HG02588 (cell line): ENCODE results near the gene CFAP119.

Experiments used
- ATAC-seq: cut with Tn5 transposase; IDR thresholded peaks from one replicate; pipeline ENCODE4 v1.9.1; 2021; ENCODE audit warnings: mild to moderate bottlenecking, moderate library complexity; ENCODE audit not compliant: unreplicated experiment

CFAP119 gene

DNA sequence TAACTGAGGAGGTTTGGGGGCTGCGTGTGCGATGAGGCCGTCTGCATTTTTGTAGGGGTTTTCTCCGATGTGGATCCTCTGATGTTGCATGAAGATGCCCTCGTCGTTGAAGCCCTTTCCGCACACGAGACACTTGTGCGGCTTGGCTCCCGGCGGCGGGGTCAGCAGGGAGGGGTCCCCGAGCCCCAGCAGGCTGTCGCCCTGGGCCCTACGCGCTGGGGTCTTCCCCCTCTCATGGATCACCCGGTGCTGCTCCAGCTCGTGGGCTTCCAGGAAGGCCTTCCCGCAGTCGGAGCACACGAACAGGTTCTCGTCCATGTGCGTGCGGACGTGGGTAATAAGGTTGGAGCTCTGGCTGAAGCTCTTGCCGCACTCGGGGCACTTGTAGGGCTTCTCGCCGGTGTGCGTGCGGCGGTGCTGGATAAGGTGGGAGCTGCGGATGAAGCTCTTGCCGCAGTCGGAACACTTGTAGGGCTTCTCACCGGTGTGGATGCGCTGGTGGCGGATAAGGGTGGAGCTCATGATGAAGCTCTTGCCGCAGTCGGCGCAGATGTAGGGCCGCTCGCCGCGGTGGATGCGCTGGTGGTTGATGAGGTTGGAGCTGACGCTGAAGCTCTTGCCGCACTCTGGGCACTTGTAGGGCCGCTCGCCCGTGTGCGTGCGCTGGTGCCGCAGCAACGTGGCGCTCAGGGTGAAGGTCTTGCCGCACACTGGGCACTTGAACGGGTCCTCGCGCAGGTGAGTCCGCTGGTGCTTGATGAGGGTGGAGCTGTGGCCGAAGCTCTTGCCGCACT is 20.8 kb upstream of the CFAP119 start:
- no peak for ATAC-seq

DNA sequence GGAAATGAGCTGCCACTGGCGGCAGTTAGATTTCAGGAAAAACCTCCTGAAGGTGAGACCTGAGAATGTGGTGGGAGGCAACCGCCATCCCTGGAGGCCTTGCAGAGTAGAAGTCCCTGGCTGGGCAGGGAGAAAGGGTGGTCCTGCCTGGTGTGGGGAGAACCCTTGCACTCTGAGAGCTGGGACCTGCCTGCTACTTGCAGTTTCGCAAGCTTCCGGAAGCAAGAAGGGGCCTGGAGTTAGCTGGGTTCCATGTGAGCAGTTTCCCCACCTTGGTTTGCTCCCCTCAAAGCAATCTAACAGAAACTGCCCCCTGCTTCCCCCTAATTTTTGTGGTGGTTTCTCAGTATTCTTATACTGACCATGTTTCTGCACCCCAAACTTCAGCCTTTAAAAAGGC is 18.7 kb upstream of the CFAP119 start:
- ATAC-seq, result no peak

DNA sequence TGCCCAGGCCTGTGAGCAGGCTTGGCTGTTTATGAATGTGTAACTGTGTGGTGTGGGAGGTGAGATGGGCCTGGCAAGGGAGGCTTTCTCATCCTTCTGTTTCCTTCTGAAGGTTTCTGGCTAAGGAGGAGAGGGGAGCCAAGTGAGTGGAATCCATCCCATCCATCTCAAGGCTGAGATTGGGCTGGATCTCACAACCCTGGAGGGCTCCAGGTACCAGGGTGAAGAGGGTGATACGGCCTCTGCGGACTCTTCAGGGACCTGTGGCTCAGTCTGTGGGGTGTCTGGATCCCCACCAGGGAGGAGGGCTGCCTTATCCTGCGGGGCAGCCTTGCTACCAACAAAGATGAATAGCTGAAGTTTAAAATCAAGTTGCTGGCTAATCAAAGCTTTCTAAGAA is 18.2 kb upstream of the CFAP119 start:
- ATAC-seq, result no peak

DNA sequence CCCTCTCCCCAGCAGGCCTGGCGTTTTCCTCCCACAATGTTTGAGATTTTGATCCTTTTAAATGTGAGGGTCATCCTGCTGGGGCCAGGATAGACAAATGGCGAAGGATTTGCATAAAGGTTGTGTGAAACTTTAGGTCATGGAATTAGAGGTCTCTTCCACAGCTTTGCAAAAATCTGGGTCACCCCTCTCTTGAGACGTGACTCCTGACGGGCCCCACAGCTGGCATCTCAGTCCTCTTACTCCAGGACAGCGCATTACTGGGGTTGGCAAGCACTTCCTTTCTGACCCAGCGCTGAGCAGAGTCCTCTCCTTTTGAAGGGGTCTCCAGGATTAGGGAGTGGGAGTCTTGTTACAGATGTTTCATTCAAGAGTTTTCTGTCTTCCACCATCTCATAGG is 17.7 kb upstream of the CFAP119 start:
- no peak for ATAC-seq

DNA sequence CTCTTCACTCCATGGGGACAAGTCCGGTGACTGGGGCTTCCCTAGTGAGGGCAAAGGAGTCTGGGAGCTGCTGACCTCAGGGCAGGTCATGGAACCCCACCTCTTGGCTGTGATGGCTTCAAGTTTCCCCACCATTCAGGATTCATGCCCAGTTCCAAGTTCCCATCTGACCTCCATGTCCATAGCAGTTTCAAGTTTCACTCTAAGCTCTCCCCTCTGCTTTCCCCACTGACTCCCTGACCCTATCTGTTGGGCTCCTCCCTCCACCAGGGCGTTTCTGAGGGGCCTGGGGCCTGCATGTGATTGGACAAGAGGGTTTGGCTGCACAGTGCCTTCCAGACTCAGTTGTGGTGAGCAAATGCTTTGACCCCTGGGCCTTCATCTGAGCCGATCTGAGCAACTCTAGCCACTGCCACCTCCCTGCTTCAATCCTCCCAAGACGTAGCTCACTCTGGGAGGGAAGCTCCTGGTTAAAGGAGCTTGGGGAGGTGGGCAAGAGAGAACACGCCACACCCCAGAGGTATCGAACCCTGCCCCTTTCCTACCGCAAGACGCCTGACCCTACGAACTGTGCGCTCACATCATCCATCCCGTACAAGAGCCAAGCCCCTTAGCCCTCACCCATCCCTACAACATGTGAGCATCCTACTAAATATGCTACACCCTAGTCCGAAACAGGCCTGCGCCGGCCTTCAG is 16.8 kb upstream of the CFAP119 start:
- no peak for ATAC-seq

DNA sequence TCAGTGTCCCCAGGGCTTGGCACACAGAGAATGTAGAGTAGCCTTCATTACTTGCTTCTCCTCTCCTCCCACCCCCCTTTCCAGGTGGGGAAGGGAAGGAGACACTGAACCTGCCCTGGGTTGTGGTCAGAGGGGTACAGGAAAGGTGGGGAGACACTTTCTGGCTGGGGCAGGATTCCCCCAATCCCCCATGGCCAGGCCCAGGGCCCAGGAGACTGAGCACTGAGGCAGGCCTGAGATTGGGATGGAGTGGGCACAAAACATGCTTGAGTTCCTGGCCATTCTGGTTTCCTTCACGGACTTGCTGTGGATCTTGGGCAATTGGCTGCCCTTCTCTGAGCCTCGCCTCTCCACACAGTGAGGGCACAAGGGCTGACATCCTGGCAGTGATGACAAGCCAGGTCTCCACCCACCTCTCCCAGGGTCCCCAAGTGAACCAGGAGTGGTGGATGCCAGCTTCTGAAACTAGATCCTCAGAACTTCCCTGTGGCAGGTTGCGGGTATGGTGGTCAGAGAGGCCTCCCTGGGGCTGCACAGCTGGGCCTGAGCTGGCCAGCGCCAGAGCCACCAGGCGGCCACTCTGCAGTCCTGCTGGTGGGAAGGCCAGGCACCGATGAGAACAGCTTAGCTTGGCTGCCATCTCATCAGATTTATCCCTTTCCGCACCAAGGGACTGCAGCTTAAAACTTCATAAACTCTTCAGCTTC is 15.9 kb upstream of the CFAP119 start:
- no peak for ATAC-seq

DNA sequence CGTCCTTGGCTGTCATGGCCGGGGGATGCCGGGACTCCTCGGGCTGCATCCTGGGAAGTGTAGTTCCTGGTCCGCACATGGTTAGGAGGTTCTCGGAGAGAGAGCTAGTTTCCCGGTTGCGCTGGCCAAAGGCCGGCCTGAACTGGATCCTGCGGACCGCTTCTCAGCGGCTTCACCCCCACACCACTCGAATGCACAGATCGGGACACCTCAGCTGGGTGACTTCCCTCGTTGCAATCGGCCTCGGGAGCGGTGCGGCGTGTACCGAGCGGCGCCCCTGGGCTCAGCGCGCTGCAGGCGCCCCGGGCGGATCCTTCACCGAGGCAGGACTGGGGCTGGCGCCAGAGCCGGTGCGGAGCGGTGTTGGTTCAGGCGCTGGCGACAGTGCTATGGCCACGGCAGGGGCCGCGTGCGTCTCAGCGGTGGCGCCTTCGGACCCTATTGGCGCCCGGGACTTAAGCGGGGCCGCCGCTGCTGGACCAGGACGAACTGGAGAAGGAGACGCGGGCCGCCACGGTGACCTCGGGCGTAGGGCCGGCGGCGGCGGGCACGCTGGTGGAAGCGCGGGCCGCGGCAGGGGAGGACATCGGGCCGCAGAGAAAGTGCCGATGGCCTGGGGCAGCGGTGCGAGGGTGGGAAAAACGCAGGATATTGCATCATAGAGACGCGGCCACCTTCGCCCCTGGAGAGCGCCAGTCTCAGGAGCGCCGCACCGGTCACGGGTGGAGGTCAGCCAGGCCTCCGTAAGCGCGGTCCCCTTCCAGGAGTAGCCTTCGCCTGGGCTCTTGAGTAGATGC is 13.7 kb upstream of the CFAP119 start:
- peak; percentile 44 for ATAC-seq

DNA sequence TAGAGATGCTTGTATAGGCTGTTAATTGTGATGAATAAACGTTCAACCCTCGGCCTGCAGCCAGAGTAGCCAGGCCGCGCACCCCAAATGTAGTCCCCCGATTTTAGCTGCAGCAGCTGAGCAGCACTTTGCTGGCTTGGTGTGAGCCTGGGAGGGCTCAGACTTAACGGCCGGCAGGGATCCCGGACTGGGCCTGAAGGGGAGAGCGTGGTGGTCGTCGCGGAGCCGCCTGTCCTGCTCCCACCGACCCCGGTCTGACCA is 13.2 kb upstream of the CFAP119 start:
- ATAC-seq, result no peak

DNA sequence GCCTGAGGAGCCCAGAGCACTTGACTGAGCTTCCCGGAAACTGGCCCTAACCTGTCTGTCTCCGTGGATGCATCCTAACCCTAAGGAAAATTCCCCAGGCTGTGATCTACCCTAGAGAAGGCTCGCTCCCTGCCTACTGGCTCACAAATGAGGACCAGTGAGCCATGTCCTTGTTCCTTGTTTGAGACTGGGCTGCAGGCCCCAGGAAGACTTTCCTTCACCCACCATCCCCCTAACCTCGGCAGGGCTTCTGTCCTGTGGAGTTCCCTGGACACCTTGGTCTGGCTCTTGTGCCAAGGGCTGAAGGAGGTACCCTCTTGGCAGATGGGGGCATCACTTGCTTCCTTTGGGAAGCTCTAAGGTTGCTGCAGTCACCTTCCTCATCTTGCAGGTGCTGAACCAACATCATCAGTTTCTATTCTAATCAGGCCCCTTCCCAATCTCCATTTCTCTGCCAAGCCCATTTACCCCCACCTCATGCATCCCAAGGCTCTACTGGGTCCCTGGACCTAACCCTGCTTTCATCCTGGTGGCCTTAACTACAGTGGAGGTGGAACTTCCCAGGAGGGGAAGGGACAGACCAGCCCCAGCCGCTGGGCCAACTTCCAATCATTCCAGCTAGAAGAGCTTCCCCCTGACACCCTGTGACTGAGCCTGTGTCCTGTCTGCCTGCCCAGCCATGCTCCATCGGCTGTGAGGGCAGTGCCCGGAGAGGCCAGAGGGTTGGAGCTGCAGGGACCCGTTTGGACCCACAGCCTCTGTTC is 12.7 kb upstream of the CFAP119 start:
- no peak for ATAC-seq

DNA sequence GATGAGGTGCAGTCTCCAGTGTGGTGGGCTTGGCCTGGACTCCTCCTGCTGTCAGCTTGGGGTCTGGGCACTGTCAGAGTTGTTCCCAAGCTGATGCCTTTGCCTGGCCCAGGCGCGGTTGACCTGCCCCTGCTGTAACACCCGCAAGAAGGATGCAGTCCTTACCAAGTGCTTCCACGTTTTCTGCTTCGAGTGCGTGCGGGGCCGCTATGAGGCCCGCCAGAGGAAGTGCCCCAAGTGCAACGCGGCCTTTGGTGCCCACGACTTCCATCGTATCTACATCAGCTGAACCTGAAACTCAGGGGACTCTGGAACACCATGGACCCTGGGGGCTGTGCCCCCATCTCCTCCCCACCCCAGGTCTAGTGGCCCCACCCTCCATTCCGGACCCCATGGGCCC is 12.0 kb upstream of the CFAP119 start:
- no peak for ATAC-seq

DNA sequence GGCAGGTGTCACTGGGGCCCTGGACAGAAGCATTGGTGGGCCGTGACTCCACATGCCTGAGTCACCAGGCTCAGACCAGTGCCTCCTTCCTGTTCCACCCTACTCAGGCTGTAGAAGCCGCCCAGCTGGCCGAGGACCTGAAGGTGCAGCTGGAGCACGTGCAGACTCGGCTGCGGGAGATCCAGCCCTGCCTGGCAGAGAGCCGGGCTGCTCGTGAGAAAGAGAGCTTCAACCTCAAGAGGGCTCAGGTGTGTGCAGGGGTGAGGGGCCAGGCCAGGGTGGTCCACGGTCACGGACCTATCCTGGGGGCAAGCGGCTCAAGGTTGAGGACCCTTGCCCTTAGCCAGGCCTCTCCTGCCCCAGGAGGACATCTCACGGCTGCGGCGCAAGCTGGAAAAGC is 9.9 kb upstream of the CFAP119 start:
- ATAC-seq, result no peak

DNA sequence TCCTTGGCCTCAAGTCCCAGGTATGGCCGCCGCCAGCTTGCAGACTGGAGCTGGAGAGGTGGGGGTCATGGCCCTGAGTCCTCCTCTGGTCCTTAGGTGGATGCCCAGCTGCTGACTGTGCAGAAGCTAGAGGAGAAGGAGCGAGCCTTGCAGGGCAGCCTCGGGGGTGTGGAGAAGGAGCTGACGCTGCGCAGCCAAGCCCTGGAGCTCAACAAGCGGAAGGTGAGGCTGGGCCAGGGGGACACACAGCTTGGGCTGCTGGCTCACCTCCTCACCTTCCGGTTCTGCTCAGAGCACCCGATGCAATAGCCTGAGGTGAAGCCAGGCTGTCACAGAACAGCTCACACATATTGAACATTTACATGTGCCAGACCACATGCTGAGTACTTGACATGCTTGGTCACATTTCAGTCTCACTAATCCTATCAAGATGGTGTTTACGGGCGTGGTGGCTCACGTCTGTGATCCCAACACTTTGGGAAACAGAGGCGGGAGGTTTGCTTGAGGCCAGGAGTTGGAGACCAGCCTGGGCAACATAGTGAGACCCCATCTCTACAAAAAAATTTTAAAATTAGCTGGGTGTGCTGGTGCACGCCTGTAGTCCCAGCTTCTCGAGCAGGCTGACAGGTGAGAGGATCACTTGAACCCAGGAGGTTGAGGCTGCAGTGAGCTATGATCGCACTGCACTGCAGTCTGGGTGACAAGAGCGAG is 7.7 kb upstream of the CFAP119 start:
- ATAC-seq, result no peak

DNA sequence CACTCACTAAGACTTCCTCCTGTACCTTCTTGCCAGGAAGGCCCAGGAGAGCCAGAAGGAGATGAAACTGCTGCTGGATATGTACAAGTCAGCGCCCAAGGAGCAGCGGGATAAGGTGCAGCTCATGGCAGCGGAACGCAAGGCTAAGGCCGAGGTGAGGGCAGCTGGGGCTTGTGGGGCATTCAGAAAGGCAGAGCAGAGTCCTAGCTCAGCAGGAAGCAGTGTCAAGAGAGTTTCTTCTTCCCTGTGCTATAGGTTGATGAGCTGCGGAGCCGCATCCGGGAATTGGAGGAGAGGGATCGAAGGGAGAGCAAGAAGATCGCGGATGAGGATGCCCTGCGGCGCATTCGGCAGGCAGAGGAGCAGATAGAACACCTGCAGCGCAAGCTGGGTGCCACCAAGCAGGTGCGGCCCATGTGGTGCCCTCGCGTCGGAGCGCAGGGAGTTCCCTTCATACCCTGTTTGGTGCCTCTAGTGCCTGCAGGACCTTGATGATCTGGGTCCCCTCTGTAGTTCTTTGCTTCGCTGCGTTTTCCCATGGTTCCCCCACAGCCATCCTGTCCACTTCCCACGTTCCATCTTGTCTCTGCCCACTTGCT is 6.8 kb upstream of the CFAP119 start:
- ATAC-seq, result no peak

DNA sequence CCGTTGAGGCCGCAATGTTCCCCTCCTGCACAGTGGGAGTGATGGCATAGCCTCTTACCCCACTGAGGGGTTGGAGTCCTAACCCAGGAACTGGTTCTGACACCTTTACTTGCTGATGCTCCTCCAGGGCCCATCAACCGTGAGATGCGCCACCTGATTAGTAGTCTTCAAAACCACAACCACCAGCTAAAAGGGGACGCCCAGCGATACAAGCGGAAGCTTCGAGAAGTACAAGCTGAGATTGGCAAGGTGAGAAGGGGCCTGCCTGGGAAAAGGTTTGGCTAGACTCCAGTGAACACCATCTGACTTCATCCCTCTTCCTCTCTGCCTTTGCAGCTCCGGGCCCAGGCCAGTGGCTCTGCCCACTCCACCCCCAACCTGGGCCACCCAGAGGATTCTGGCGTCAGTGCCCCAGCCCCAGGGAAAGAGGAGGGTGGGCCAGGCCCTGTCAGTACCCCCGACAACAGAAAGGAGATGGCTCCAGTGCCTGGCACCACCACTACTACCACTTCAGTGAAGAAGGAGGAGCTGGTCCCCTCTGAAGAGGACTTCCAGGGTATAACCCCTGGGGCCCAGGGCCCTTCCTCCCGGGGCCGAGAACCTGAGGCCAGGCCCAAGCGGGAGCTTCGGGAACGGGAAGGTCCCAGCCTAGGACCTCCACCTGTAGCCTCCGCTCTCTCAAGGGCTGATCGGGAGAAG is 6.1 kb upstream of the CFAP119 start:
- ATAC-seq, result no peak

DNA sequence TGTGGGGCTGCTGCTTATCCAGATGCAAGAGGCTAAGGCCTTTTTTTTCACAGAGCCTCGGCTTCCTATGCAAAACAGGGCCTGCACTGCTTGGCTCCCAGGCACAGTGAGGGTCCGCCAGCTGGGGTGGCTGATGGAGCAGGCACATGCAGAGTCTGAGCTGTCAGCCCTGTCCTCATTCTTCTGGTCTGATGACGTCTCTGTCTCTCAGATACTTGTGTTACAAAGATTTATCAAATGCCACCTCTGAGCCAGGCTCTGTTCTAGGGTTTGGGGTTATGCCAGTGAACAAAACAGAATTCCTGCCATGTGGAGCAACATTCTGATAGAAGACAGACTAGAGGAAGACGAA is 5.0 kb upstream of the CFAP119 start:
- no peak for ATAC-seq

DNA sequence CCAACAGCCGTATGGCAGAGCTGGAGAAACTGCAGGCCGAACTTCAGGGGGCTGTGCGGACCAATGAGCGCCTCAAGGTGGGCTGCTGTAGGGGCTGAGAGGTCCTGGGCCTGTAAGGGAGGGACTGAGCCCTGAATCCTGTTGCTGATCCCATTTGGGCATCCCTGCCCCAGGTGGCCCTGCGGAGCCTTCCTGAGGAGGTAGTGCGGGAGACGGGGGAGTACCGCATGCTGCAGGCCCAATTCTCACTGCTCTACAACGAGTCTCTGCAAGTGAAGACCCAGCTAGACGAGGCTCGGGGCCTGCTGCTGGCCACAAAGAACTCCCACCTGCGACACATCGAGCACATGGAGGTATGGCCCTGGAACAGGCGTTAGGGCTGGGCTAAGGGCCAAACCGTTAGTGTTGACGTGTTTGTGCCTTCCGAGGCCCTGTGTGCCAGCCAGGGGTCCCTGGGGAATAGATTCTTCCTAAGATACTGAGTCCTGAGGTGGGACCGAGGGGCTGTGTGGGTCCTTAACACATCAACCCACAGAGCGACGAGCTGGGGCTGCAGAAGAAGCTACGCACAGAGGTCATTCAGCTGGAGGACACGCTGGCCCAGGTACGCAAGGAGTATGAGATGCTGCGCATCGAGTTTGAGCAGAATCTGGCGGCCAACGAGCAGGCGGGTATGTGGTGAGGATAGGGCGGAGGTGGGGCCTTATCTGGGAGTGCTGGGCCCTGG is 4.5 kb upstream of the CFAP119 start:
- ATAC-seq, result no peak

DNA sequence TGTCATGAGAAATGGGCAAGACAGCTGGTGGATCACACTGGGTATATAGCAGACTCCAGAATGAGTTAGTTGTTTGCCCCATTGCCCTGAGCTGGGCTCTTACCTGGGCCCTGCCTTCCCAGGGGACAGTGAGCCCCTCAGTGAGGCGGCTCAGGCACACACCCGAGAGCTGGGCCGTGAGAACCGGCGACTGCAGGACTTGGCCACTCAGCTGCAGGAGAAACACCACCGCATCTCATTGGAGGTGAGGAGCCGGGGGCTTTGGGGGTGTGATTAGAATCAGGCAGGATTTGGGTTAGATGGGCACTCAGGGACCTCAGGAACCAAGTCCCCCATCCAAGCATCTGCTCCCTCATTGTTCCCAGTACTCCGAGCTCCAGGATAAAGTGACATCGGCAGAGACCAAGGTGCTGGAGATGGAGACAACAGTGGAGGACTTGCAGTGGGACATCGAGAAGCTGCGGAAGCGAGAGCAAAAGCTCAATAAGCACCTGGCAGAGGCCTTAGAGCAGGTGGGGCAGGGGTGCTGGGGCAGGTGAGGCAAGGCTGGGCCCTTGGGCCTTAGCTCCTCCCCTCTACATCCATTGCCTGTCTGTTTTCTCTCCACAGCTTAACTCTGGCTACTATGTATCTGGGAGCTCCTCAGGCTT is 3.1 kb upstream of the CFAP119 start:
- ATAC-seq, result no peak

DNA sequence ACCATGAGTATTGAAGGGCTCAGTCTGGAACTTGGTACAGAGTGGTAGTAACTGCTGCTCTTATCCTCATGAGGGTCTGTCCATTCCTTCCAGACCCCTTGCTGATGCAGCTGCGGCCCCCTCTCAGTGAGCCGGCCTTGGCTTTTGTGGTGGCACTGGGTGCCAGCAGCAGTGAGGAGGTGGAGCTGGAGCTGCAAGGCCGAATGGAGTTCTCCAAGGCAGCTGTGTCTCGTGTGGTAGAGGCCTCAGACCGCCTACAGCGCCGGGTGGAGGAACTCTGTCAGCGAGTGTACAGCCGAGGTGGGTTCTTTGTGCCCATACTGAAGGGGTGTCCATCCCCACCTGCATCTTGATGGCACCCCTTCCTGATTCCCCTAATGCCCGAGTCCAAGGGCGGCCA is 2.2 kb upstream of the CFAP119 start:
- no peak for ATAC-seq
